ENCODE measurements around the gene HS3ST1.
"Not testable (repeated sequence)": the region's sequence is repeated elsewhere in the genome, so short reads cannot be mapped to it uniquely, and the experiment has no call there.

Gene HS3ST1

DNA sequence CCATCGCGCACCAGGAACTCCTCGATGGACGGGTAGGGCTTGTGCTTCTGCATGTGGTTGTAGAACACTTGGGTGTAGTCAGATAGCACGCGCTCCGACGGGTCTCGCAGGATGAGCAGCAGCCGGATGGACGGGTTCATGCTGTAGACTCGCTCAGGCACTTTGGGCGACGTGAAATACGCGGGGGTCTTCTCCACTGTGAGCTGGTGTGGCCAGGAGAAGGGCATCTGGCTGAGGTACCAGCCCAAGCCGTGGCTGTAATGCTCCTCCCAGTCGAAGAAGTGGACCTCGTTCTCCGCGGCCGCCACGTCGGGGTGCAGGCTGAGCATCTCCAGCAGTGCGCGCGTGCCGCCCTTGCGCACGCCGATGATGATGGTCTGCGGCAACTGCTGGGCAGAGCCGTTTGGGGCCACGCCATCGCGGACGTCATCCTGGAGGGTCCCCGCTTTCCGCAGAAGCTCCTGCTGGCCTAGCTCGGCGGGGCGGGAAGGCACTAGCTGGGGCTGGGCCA, 29.2 kb downstream of the HS3ST1 start:
- no peak for DNase-seq (ENCODE audit: low spot score)

DNA sequence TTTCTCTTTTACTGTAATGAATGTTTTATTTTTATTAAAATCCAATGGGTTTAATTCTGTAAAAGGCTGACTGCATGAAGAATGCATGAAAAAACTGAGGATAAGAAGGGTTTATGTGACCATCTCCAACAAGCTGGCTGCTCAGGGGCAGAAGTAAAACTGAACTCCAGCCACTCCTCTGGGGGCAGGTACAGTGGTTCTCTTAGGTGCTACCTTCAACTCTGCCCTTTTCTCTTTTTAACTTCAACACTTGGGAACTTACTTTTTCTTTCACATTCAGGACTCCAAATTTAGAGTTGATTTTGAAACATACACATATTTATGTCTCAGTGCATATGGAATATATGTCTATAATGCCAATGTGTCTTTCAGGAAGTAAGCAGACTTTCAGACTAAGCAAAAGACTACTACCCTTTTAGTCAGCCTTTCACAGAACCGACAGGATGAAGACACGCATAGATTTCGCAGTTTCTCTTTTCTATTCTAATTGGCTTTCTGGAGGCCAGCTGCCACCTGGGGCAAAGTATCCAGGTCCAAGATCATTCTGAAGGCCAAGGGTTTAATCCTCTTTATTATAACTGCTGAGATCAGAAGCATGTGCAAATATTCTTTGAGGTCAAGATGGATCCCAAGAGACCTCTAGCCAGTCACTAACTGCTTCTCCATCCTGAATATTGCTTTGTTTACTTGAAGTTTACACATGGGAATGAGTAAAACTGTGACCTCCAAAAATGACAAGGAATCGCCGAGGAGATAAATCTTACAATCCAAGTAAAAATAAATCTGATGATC, 30.7 kb downstream of the HS3ST1 start:
- no peak for DNase-seq (ENCODE audit: low spot score)

DNA sequence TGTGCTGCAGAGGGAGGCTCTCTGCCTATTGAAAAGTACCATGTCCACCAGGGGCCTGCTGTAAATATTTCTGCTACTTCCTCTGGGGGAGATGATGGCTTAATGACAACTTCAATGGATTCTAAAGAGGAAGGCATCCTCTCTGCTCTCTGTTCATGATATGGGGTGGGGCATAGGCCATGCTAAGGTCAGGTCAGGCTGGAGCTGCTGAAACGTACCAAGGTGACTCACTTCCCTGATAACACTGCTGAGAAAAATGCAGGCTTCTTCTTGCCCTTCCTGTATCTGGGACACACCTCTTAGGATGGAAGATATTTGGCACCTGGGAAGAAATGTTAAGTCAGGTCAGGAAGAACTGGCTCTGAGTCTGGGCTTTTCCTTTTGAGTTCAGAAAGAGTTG, 31.5 kb downstream of the HS3ST1 start:
- no peak for DNase-seq (ENCODE audit: low spot score)

DNA sequence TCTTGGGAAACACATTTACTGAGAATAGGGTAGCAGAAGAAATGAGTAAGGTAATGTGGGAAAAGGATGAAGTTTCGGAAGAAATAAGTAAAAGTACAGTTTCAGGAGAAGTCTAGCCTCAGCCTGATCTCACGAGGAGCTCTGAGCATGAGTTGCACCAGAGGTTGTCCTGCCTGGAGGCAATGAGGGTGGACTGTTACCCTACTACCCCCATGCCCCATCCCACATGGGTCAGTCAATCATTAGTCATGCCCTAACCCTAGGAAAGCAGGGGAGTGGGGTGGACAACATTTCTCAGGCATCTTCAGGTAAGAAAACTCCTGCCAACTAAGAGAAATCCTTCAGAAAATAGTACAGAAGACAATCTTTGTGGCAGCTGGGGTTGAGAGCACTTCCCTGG, 35.1 kb downstream of the HS3ST1 start:
- no peak for DNase-seq (ENCODE audit: low spot score)

DNA sequence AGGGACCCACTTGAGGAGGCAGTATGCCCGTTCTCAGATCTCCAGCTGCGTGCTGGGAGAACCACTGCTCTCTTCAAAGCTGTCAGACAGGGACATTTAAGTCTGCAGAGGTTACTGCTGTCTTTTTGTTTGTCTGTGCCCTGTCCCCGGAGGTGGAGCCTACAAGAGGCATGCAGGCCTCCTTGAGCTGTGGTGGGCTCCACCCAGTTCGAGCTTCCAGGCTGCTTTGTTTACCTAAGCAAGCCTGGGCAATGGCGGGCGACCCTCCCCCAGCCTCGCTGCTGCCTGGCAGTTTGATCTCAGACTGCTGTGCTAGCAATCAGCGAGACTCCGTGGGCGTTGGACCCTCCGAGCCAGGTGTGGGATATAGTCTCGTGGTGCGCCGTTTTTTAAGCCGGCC, 44.6 kb downstream of the HS3ST1 start:
- not testable (repeated sequence) for DNase-seq (ENCODE audit: low spot score)

DNA sequence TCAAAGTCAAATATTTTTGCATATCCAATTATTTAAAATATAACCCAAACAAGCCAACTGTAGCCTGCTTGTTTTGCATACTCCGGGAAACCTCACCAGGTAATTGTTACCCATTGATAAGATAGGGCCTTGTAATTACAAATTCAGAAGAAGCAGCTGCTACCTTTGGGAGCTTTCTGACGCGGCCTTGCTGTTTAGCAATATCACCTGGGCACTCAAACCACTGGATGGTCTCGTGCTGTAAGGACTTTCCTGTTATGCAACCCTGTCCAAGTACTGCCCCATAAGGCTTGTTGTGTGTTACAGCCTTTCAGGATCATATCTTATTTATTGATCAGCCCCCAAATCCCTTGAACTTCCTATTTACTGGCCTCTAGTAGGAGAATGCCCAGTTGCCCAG, 52.1 kb downstream of the HS3ST1 start:
- DNase-seq (ENCODE audit: low spot score), result no peak

DNA sequence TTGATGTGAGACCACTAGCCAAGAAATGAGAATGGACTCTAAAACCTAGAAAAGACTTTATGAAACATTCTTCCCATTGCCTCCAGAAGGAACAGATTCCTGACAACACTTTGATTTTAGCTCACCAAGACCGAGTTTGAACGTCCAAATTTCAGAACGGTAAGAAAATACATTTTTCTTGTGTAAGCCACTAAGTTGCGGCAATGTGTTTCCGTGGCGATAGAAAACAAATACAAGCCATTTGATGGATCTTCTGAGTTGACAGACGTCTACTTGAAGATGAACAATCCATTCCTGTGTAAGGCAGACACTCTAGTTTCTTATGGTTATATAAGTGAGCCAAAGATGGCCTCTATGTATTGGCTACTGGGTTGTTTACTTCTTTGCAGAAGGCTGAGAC, 52.5 kb downstream of the HS3ST1 start:
- DNase-seq (ENCODE audit: low spot score), result no peak

DNA sequence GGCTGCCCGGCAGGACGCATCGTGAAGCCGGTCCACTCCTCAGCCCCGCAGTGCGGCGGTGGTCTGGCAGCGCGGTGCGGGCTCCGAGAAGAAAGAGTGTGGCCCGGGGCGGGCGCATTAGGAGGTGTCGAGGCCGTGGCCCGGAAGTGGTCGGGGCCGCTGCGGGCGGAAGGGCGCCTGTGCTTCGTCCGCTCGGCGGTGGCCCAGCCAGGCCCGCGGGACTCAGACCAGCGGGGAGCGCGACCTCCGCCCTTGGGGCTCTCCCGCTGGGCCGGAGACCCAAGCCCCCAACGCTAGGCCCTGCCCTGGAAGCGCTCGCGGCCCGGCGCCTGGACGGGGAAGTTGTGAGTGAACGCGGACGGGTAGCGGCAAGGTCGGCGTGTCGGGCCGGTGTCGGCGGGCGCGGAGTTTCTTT, 60.0 kb downstream of the HS3ST1 start:
- DNase-seq (ENCODE audit: low spot score), result no peak

DNA sequence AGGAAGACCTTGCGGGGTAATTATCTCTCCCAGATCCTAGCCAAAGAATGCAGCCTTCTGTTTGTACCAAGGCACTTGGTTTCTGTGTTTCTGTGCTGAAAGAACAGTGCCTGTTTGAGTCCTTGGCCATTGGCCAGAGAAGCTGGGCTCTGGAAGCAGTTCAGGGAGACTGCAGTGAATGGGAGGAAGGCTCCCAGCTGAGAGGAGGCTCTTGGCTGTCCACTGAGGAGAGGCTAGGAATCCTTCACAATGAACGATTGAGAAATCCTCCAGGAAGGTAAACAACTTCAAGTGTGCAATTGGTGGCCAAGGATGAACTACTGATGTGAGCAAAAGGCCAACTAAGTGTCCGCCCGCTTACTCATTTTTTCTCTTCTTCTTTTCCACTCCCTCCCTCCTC, 61.3 kb downstream of the HS3ST1 start:
- no peak for DNase-seq (ENCODE audit: low spot score)

DNA sequence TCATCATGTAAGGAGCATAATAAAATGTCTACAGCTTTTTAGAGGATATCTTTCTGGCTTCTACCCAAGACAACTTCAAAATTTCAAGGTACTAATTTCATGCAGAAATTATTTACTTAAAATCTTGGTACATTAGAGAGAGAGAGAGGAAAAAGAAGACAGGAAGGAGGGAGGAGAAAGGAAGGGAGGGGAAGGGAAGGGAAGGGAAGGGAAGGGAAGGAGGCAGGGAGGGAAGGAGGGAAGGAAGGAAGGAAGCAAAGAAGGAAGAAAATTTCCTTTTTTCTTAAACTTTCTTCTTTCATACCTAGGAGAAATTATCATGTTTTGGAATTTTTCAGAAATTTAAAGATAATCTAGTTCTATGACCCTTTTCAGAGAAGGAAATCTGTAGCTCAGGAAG, 61.8 kb downstream of the HS3ST1 start:
- no peak for DNase-seq (ENCODE audit: low spot score)

DNA sequence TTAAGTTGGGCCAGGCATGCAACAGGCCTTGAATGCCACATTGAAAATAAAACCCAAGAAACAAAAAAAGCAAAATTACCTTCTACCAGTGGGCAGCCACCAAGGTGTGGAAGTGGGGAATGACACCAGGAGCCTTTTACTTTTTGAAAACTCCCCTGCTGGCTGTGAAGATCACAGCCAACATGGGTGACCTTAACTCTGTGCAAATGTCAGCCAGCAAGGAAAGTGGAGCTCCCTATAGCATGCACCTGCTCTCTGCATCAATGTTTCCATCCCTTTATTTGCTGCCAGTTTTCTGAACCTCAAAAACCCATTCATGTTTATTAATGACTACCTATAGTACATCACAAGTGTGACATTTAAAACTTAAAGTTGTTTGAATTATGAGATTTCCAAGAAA, 63.7 kb downstream of the HS3ST1 start:
- no peak for DNase-seq (ENCODE audit: low spot score)

DNA sequence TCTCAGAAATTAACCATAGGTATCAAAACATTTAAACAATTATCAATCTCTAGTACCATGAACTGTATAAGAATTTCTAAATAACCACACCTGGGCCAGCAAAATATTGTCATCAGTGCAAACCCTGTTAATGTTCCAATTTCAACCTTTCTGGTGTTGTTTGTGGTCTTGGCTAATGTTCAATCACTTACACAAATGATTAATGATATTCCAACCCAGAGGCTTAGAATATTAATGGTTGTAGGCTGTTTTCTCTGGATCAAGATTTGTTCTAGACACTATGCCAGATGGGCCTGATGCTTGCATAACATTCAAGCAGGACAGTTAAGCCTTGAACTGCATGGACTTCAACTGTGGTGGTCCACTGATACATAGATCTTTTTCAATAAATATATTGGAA, 69.1 kb downstream of the HS3ST1 start:
- no peak for DNase-seq (ENCODE audit: low spot score)

DNA sequence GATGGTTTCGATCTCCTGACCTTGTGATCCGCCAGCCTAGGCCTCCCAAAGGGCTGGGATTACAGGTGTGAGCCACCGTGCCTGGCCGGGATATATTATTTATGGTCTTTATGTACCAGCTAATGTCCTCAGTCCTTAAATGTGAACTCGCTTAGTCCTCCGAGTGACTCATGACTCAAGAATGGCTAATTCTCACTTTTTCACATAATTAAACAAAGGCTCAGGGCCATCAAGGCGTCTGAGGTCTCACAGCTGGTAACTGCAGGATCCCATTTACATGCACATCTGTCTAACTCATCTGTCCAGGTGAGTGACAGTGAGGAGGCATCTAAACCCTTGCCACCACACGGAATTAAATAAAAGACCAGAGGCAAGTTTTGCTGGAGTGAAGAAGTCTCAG, 73.5 kb downstream of the HS3ST1 start:
- no peak for DNase-seq (ENCODE audit: low spot score)

DNA sequence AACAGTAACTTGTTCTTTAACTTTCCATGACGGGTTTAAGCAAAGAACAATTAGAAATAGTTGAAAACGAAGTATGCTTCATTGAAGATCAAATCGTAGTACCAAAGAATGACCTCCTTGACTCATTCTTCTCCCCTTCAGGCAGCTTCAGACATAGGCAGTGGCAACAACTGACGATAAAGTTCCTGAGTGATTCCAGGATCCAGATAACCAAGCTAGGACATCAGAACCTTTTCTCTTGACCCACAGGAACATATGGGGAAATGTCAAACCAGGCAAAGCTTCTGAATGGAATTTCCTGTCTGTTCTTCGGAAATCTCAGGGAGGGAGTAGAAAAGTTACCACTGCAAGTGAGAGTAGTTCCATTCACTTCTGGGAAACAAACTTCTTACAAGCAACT, 74.2 kb downstream of the HS3ST1 start:
- DNase-seq (ENCODE audit: low spot score), result no peak

DNA sequence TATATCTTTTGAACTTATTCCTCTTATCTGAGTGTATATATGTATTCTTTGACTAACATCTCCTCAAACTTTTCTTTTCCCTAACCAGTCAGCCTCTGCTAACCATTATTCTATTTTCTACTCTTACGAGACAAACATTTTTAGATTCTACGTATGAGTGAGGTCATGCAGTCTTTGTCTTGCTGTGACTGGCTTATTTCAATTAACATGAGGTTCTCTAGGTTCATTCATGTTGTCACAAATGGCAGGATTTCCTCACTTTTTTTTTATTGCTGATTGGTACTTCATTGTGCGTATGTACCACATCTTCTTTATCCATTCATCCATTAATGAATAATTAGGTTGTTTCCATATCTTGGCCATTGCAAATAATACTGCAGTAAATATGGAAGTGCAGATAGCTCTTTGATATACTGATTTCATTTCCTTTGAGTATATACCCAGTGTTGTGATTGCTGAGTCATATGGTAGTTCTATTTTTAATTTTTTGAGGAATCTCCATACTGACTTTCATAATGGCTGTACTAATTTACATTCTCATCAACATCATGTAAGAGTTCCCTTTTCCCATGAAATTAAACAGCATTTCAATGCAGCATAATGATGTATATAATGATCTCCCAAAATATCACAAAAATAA, 80.1 kb downstream of the HS3ST1 start:
- no peak for DNase-seq (ENCODE audit: low spot score)

DNA sequence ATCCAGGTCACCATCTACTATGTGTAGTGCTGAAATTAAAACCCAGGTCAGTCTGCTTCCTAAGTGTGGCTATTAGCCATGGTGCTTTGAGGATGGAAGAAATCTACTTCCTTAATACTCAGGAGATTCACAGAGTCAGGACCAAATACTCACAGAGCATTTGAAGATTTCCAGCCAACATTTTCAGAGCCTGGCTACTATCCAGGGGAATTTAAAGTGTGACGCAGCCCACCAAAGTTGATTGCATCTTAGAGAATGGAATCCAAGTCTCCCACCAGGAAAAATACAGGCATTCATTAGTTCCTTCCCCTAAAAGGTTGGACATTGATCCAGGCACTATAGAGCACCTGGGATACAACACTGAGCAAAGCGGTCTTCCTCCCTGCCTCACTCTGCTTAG, 83.8 kb downstream of the HS3ST1 start:
- no peak for DNase-seq (ENCODE audit: low spot score)

DNA sequence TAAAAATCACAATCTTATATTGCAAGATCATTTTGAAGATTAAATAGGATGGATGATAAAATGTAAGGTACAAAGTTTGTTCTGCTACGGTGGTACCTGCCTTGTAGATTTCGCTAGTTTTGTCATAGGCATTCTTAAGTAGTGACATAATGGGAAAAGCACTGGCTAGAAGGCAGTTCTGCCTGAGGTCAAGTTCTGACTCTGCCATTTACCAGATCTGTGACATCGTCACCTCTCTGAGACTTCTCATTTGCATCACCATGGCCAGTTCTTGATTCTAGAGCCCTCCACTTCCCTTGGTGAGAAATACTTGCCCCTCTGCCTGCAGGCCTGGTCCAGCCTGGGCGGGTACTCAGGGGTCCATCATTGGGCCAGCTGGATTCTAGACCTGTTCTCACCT, 85.2 kb downstream of the HS3ST1 start:
- DNase-seq (ENCODE audit: low spot score), result no peak
